ENCODE measurements around the gene PIGQ. TPM values are rescaled to one million over a fixed set of nuclear protein-coding genes. Genes with fewer than 3 reads are reported as not detected.

Gene PIGQ
- polyA plus RNA-seq, 2 of the 4 experiments (the other 2 are of a cell fraction) = 13.2 to 31.2 TPM

GRCh38 chr16:585351-585750 is 15.6 kb downstream of the PIGQ start (continued):
- no peak for TF ChIP-seq E2F6 (IDR thresholded peaks at IDR 0.05; ENCODE audit: borderline replicate concordance, low read depth)
- no peak for TF ChIP-seq HOXB5 (CRISPR knock-in tag; IDR thresholded peaks at IDR 0.05)
- TF ChIP-seq FOSB (CRISPR knock-in tag; IDR thresholded peaks at IDR 0.05) = 0 out of 2 replicates have a peak, but pooled peaks have one; percentile 62
- TF ChIP-seq PBX3 (IDR thresholded peaks at IDR 0.05) = peak; percentile 15; the same call in 1 of the 2 replicates

GRCh38 chr16:586047-586644 is 16.4 kb downstream of the PIGQ start:
- TF ChIP-seq ELK1 (IDR thresholded peaks at IDR 0.05; ENCODE audit: low read depth, low read length) = no peak
- peak; percentile 9; the same call in 1 of the 2 replicates for TF ChIP-seq PBX3 (IDR thresholded peaks at IDR 0.05)
- TF ChIP-seq HOXB13 (CRISPR knock-in tag; IDR thresholded peaks at IDR 0.05; ENCODE audit: low read depth) = no peak
- TF ChIP-seq RAD21 (conservative IDR thresholded peaks at IDR 0.05 in 1 of 2, IDR thresholded peaks at IDR 0.05 in 1 of 2) = no peak
- no peak for TF ChIP-seq RCOR1 (IDR thresholded peaks at IDR 0.05; ENCODE audit: low read depth, low read length)
- no peak for TF ChIP-seq RNF2 (IDR thresholded peaks at IDR 0.05; ENCODE audit: borderline replicate concordance, low read depth)
- no peak for TF ChIP-seq HOXA7 (CRISPR knock-in tag; IDR thresholded peaks at IDR 0.05)
- H3K4me1 ChIP-seq = peaks cover 27% of the 10 kb centered on the region
- POLR2A ChIA-PET = no interaction called here
- H3K27ac ChIP-seq = no peak overlapping the region
- H3K4me2 ChIP-seq = no peak overlapping the region
- 70% methylated on average over 16 of the region's 16 CpGs for WGBS (ENCODE audit: missing lambda C conversion rate)
- H3K4me3 ChIP-seq = no peak overlapping the region
- H3K9me3 ChIP-seq = no peaks in the 10 kb centered on the region
- no peak for ATAC-seq
- no peak for FAIRE-seq
- DNase-seq (ENCODE audit: low read depth in 1 of 2, low spot score in 1 of 2) = no peak
- CTCF ChIA-PET = interaction anchor here (0.6 to 2.5 kb wide), 4 partner anchors 9 to 199 kb away, joined by 3 to 12 read pairs (median 6); no protein-coding TSS in a partner anchor

- Histone ChIP-seq H3K4me2 (peak overlapping the region; percentile 74), H3K9me3 (no peaks in the 10 kb centered on the region), H3K27ac (peak overlapping the region in 1 of 2 experiments; percentile 96; a peak in 2 of 6 replicates), H3K4me3 (no peak overlapping the region), H3K4me1 (peaks cover 29% of the 10 kb centered on the region)
- no peak for FAIRE-seq
- no peak for DNase-seq (ENCODE audit: low read depth in 1 of 2, low spot score in 1 of 2)
- ChIA-PET POLR2A (interaction anchor here (0.7 to 1.5 kb wide), 2 partner anchors 50 to 94 kb away, joined by 4 to 5 read pairs; partner anchors contain the start of gene METTL26), CTCF (interaction anchor here (0.9 to 2.5 kb wide), 6 partner anchors 10 to 81 kb away, joined by 3 to 12 read pairs (median 4); partner anchors contain the start of gene RHOT2)
- ATAC-seq = no peak
- 93% methylated on average over 12 of the region's 14 CpGs for WGBS (ENCODE audit: missing lambda C conversion rate)
- TF ChIP-seq ELK1 (IDR thresholded peaks at IDR 0.05; ENCODE audit: low read depth, low read length) (no peak), CHD4 (IDR thresholded peaks at IDR 0.05; ENCODE audit: borderline replicate concordance) (no peak), POLR2A (IDR thresholded peaks at IDR 0.05; ENCODE audit: low read length) (peak; percentile 28; the same call in 1 of the 2 replicates), PBX3 (IDR thresholded peaks at IDR 0.05) (0 out of 2 replicates have a peak, but pooled peaks have one; percentile 4), HDAC2 (IDR thresholded peaks at IDR 0.05) (no peak), SMC3 (IDR thresholded peaks at IDR 0.05) (no peak), RNF2 (IDR thresholded peaks at IDR 0.05; ENCODE audit: borderline replicate concordance, low read depth) (no peak), EP300 (IDR thresholded peaks at IDR 0.05) (no peak), ZFP36 (IDR thresholded peaks at IDR 0.05; ENCODE audit: borderline replicate concordance, partially characterized antibody) (no peak), RAD21 (conservative IDR thresholded peaks at IDR 0.05 in 1 of 2, IDR thresholded peaks at IDR 0.05 in 1 of 2) (no peak), POLR2AphosphoS2 (conservative IDR thresholded peaks at IDR 0.05; ENCODE audit: low read length) (0 out of 2 replicates have a peak, but pooled peaks have one; percentile 50), USF2 (IDR thresholded peaks at IDR 0.05) (no peak), HOXB5 (CRISPR knock-in tag; IDR thresholded peaks at IDR 0.05) (no peak), EHF (CRISPR knock-in tag; IDR thresholded peaks at IDR 0.05) (no peak), HOXB13 (CRISPR knock-in tag; IDR thresholded peaks at IDR 0.05; ENCODE audit: low read depth) (no peak), JUNB (IDR thresholded peaks at IDR 0.05) (no peak), KDM1A (IDR thresholded peaks at IDR 0.05; ENCODE audit: low read depth) (no peak)
These were observed 17.1 kb downstream of the PIGQ start for GRCh38 chr16:586645-587590.
